GM12872 (cell line): ENCODE measurements around the gene RETREG1.
A peak's percentile ranks its signal among the peaks of the same experiment; 100 is the strongest.

Source experiments
- TF ChIP-seq, protein P1 (sequence below): IDR thresholded peaks from 3 replicates; pipeline ENCODE4 v1.5.1; 2011; ENCODE audit warnings: low read depth, mild to moderate bottlenecking, low read length, moderate library complexity; ENCODE audit not compliant: insufficient read depth

The RETREG1 gene

DNA sequence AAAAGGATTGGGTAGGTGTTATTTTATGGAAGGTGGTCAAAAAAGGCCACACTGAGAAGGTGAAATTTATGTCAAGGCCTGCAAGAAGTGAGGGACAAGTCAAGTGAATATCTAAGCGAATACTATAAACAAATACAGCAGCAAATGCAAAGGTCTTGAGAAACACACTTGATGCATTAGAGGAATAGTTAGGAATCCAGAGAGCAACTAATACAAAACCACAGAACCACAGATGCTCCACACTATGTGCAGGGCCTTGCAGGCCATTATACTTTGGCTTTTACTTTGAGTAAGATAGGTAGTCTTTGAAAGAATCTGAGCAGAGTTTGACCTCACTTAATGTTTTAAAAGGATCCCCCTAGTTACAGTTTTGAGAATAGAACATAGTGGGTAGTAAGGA lies 155.8 kb downstream of the RETREG1 start:
- TF ChIP-seq, protein P1, sequence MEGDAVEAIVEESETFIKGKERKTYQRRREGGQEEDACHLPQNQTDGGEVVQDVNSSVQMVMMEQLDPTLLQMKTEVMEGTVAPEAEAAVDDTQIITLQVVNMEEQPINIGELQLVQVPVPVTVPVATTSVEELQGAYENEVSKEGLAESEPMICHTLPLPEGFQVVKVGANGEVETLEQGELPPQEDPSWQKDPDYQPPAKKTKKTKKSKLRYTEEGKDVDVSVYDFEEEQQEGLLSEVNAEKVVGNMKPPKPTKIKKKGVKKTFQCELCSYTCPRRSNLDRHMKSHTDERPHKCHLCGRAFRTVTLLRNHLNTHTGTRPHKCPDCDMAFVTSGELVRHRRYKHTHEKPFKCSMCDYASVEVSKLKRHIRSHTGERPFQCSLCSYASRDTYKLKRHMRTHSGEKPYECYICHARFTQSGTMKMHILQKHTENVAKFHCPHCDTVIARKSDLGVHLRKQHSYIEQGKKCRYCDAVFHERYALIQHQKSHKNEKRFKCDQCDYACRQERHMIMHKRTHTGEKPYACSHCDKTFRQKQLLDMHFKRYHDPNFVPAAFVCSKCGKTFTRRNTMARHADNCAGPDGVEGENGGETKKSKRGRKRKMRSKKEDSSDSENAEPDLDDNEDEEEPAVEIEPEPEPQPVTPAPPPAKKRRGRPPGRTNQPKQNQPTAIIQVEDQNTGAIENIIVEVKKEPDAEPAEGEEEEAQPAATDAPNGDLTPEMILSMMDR = no peak

DNA sequence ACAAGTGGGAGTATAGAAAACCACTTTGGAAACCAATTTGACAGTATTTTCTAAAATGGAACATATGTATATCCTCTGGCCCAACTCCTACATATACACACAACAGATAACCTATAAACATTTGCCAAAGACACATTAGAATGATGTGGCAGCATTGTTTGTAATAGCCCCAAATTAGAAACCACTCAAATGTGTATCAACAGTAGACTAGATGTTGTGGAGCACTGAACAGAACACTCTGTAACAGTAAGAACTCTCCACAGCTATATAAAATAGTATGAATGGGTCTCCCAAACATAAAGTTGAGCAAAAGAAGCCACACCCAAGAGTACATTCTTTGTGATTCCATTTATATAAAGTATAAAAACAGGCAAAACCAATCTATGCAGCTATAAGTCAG lies 157.3 kb downstream of the RETREG1 start:
- TF ChIP-seq, protein P1 = no peak

DNA sequence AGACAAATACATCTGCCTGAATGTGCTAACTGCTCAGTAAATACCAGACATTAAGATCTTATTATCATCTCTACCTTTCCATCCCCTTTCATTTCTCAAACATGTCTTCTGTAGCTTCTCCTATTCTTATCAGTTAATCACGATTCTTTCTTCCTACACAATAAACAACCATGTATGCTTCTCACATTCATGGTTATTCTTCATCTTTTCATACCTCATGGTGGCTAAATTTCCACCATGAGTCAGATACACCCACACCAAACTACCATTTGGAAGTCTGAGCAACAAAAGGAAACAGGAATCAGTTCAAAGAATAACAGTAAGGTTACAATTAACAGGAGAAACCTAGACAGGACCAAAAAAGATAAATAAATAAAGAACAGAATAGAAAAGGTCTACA lies 158.9 kb downstream of the RETREG1 start:
- TF ChIP-seq, protein P1 = no peak

DNA sequence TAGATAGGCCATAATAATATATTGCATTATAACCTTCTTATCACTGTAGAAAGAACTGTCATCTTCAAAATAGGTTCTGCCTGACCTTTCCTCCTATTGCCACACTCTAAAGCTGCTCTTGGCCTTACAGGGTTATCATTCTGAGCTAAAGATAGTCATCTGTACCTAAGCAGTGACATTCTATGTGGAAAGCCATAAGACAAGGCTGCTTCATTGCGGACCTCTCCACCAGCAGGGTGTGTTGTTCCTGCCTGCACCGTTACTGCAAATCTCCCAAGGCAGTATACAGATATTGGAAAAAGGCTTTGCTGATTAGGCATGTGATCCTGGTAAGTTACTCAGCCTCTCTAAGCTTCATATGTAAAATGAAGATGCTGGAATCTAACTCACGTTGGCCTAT lies 159.3 kb downstream of the RETREG1 start:
- TF ChIP-seq, protein P1 = no peak

DNA sequence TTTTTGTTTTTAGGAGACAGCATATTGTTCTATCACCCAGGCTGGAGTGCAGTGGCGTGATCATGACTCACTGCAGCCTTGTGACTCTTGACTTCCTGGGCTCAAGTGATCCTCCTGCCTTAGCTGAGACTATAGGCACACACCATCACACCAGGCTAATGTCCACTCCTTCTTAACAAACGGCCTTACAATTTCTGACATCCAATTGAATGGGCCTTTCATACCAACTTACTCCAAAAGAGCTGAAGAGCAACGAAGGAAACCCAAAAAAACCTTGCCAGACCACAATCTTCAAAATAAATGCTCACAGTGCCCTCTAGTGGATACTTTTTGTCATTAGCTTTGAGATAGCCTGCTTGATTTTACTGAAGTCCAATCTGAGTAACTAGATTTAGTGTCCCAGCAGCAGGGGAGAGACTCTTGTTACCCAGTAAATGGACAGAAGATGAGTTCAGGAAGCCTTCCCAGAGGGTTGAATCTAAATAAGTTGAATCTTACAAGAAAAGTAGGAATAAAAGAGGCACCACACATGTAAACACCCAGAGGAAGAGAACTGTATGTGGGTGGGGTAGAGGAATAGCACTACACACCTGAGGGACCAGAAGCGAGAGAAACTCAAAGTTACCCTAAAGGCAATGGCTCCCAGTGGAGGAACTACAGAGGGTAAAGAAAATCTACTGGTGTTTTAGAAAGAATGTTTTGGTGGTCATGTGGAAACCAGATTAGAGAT lies 160.5 kb downstream of the RETREG1 start:
- TF ChIP-seq, protein P1 = peak; percentile 58; the same call in 2 of the 3 replicates

DNA sequence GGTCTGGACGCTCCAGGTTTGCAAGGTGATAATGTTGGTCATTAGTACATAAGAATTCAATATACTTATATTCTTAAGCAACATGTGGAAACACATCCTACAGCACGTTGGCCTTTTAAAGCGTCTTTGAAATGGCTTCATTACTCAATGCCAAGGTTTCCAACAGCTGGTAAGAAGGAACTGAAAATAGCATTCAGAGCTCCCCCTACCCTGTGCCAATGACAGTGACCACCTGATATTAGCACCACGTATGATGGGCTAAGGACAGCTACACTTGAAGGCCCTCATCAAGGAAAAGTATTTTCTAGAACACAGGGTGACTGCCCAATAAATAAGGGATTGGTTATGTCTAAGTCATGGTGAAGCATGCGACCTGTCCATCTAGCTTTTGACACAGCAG lies 161.1 kb downstream of the RETREG1 start:
- TF ChIP-seq, protein P1 = no peak

DNA sequence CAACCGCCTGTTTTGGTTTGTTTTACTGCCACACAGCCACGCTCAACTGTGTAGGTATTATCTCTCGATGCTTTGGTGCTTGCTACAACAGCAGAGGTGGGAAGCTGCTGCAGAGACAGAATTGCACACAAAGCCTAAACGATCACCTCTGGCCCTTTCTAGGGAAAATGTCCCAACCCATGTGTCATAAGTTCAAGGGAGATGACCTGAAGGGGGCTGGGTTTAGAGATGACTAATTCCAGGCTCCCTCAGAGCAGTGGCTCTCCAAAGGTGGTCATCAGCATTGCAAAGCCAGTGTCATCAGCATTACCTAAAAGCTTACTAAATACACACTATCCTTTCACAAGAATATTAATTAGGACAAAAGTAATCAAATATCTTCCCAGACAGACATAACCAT lies 162.1 kb downstream of the RETREG1 start:
- TF ChIP-seq, protein P1 = no peak
